SK-N-MC (cell line): ENCODE results near the gene CYBA.

Experiments
- EZH2 ChIP-seq: fragments of 200-600 bp; sonication (generic); IDR thresholded peaks from one replicate; pipeline ENCODE4 v1.6.1; 2017; ENCODE audit warnings: antibody characterized with exemption
- POLR2AphosphoS5 ChIP-seq: IDR thresholded peaks from 2 replicates; pipeline ENCODE4 v1.6.1; 2012; ENCODE audit warnings: mild to moderate bottlenecking, low read depth, low read length, borderline replicate concordance

DNA sequence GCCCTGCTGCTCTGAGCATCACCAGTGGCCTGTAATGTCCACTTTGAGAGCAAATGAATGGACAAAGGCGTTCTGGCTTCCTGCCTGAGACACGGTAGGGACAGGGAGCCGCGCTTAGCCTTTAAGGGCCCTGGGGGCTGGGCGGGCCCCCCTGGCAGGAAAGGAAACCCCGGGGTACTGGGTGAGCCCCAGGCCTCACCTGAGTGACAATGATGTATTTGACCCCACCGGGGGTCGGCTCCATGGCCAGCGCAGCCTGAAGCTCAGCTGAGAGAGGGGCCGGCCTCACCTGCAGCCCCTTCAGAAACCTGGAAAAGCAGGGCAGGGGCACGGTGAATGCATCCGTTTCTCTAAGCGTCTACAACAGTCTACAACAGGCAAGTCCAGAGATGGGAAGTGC is 2.2 kb upstream of the CYBA start:
- TF ChIP-seq EZH2 (no peak), POLR2AphosphoS5 (no peak)
